ENCODE data around the gene GALK1.

GRCh38 chr17:75757086-75757681, 7.8 kb downstream of the GALK1 start:
- no peak for TF ChIP-seq CTCF (conservative IDR thresholded peaks at IDR 0.05; ENCODE audit: low read length)
- TF ChIP-seq EZH2phosphoT487 (IDR thresholded peaks at IDR 0.05; ENCODE audit: borderline replicate concordance), result no peak

Data from Loucy (cell line).